OCI-LY3 (cell line): ENCODE measurements around the gene KRT79.

Experiments
- H2AFZ ChIP-seq: fragments of 200-600, 300-600 bp; shearing (Covaris generic); 2 replicates; pipeline ENCODE4 v1.6.0; 2014; ENCODE audit warnings: antibody characterized with exemption, low read depth, low read length
- H3K27ac ChIP-seq: fragments of 200-600, 300-600 bp; sonication (generic); 2 replicates; pipeline ENCODE4 v1.5.1; 2014; ENCODE audit warnings: mild to moderate bottlenecking, low read length, moderate library complexity, mixed read lengths
- H3K27me3 ChIP-seq: fragments of 200-600, 300-600 bp; sonication (generic); 2 replicates; pipeline ENCODE4 v1.6.1; 2014; ENCODE audit warnings: low read depth, low read length, mixed read lengths
- H3K36me3 ChIP-seq: fragments of 200-600, 300-600 bp; sonication (generic); replicated peaks from 2 replicates; pipeline ENCODE3; 2014; ENCODE audit warnings: low read depth, low read length, mixed read lengths
- H3K4me1 ChIP-seq: fragments of 300-600, 200-600 bp; sonication (generic); 2 replicates; pipeline ENCODE4 v1.6.1; 2014; ENCODE audit warnings: low read length, mixed read lengths
- H3K4me2 ChIP-seq: fragments of 200-600, 300-600 bp; sonication (generic); 2 replicates; pipeline ENCODE4 v1.6.1; 2014; ENCODE audit warnings: low read length, mixed read lengths
- H3K4me3 ChIP-seq: fragments of 300-600, 200-600 bp; sonication (generic); 2 replicates; pipeline ENCODE4 v1.5.1; 2014; ENCODE audit warnings: antibody characterized with exemption, mild to moderate bottlenecking, low read length, moderate library complexity
- H3K79me2 ChIP-seq: fragments of 300-600, 200-600 bp; shearing (Covaris generic); 2 replicates; pipeline ENCODE4 v1.6.1; 2014; ENCODE audit warnings: mild to moderate bottlenecking, low read length, mixed read lengths
- H3K9ac ChIP-seq: fragments of 300-600, 200-600 bp; shearing (Covaris generic); 2 replicates; pipeline ENCODE4 v1.6.0; 2014; ENCODE audit warnings: mild to moderate bottlenecking, low read length, moderate library complexity
- H3K9me3 ChIP-seq: fragments of 200-600, 300-600 bp; shearing (Covaris generic); 2 replicates; pipeline ENCODE4 v1.6.1; 2014; ENCODE audit warnings: low read length, mixed read lengths; ENCODE audit not compliant: insufficient read depth
- H4K20me1 ChIP-seq: fragments of 200-600, 300-600 bp; sonication (generic); 2 replicates; pipeline ENCODE4 v1.6.1; 2016; ENCODE audit warnings: low read length, mixed read lengths; ENCODE audit not compliant: insufficient read depth
- EZH2phosphoT487 ChIP-seq: fragments of 200-600 bp; shearing (Covaris generic); IDR thresholded peaks from 2 replicates; pipeline ENCODE4 v1.6.1; 2018; ENCODE audit warnings: antibody characterized with exemption, mixed run types, low read depth
- TF ChIP-seq, protein P1 (sequence below): fragments of 200-600, 300-600 bp; sonication (generic); IDR thresholded peaks from 2 replicates; pipeline ENCODE4 v1.5.1; 2014; ENCODE audit warnings: antibody characterized with exemption, low read length, low read depth

The KRT79 gene

DNA sequence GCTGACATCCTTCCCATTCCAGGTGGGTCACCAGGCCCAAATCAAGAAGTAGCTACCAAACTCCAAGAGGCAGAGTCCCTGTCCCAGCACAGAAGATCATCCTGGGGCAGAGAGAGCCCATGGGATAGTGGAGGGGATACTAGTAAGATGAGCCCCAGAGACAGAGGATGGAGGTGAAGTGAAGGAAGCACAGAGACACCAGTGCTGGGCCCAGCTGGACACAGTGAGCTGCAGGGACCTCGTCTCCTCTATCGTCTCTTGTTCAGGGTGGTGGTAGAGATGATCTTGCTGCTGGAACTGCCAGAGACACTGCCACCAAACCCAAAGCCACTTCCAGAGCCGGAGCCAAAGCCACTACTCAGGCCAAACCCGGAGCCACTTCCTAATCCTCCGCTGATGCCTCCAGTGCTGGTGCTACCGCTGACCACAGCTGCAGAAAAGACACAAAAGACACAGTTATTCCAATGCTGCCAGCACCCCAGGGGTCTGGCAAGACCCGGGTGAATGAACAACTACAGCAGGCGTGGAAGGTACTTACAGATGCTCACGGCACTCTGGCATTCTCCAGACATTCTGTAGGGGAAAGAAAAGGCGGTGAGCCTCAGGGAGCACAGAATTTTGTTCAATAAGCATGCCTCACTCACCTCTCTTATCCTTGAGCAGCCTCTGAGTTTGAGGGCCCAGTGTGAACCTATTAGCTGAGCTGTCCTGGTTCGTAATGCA is 27.1 kb downstream of the KRT79 start:
- H3K4me2 ChIP-seq, result no peak overlapping the region
- no peaks in the 10 kb centered on the region for H3K36me3 ChIP-seq
- no peaks in the 10 kb centered on the region for H3K79me2 ChIP-seq
- TF ChIP-seq, protein P1, sequence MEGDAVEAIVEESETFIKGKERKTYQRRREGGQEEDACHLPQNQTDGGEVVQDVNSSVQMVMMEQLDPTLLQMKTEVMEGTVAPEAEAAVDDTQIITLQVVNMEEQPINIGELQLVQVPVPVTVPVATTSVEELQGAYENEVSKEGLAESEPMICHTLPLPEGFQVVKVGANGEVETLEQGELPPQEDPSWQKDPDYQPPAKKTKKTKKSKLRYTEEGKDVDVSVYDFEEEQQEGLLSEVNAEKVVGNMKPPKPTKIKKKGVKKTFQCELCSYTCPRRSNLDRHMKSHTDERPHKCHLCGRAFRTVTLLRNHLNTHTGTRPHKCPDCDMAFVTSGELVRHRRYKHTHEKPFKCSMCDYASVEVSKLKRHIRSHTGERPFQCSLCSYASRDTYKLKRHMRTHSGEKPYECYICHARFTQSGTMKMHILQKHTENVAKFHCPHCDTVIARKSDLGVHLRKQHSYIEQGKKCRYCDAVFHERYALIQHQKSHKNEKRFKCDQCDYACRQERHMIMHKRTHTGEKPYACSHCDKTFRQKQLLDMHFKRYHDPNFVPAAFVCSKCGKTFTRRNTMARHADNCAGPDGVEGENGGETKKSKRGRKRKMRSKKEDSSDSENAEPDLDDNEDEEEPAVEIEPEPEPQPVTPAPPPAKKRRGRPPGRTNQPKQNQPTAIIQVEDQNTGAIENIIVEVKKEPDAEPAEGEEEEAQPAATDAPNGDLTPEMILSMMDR, result no peak
- TF ChIP-seq EZH2phosphoT487, result no peak
- H3K9me3 ChIP-seq, result no peaks in the 10 kb centered on the region
- H3K27me3 ChIP-seq, result peaks cover 22% of the 10 kb centered on the region; the same call in 1 of the 2 replicates
- H3K4me3 ChIP-seq, result no peak overlapping the region
- H3K9ac ChIP-seq, result no peak overlapping the region
- no peak overlapping the region for H3K27ac ChIP-seq
- H4K20me1 ChIP-seq, result no peaks in the 10 kb centered on the region
- H2AFZ ChIP-seq, result no peak overlapping the region
- H3K4me1 ChIP-seq, result no peaks in the 10 kb centered on the region

DNA sequence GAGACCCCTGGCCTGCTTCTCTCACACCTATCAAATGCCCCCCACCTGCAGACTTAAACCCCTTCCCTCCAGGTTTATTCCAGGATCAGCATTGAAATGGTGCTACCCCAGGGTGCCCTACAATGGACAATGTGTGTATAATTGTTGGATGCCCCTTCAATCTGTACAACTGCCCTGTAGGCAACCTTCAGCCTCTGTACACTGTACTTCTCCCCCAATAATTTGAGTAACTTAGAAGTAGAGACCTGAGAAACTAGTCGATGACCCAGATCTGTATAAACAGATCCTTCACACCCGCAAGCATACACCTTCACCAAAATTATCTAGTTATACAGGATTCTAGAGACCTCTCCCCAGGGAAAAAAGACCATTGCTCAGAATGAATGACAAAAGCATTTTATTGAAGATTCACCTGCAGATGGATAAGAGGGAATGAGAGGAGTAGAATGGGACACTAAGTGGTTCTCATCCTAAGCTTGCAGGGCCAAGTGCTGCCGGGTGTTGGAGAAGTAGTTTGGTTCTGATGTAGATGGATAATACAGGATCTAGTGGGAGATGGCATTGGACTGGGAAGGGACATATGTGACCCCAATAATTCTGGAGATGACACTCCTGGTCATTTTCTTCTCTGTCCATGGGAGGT is 27.8 kb downstream of the KRT79 start:
- no peaks in the 10 kb centered on the region for H3K4me1 ChIP-seq
- H3K9ac ChIP-seq, result no peak overlapping the region
- H3K4me2 ChIP-seq, result no peak overlapping the region
- H2AFZ ChIP-seq, result no peak overlapping the region
- no peak for TF ChIP-seq EZH2phosphoT487
- TF ChIP-seq, protein P1, result no peak
- no peaks in the 10 kb centered on the region for H3K36me3 ChIP-seq
- no peaks in the 10 kb centered on the region for H3K9me3 ChIP-seq
- H3K4me3 ChIP-seq, result no peak overlapping the region
- H4K20me1 ChIP-seq, result no peaks in the 10 kb centered on the region
- H3K27ac ChIP-seq, result no peak overlapping the region
- H3K79me2 ChIP-seq, result no peaks in the 10 kb centered on the region
- H3K27me3 ChIP-seq, result peaks cover 22% of the 10 kb centered on the region; the same call in 1 of the 2 replicates

DNA sequence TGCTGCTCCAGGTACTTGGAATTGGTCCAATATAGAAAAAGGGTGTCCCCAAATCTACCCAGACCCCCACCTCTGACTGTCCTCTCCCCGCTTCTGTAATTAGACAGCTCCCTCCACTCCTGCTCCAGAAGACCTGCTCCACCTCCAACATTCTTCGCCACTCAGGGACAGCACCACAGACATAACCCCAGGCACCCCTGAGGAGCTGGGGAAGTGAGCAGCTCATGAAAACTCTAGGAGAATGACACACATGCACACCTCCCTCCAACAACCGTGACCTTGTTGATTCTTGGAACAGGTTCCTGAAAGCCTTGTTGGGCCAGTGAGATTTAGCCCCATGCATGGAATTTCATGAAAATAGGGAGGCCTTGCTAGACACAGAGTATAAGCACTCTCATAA is 28.4 kb downstream of the KRT79 start:
- H3K79me2 ChIP-seq, result no peaks in the 10 kb centered on the region
- H2AFZ ChIP-seq, result no peak overlapping the region
- no peak overlapping the region for H3K27ac ChIP-seq
- H3K27me3 ChIP-seq, result peaks cover 22% of the 10 kb centered on the region; the same call in 1 of the 2 replicates
- no peaks in the 10 kb centered on the region for H3K4me1 ChIP-seq
- H3K4me3 ChIP-seq, result no peak overlapping the region
- no peak overlapping the region for H3K4me2 ChIP-seq
- no peaks in the 10 kb centered on the region for H3K36me3 ChIP-seq
- no peaks in the 10 kb centered on the region for H4K20me1 ChIP-seq
- no peaks in the 10 kb centered on the region for H3K9me3 ChIP-seq
- no peak overlapping the region for H3K9ac ChIP-seq
- TF ChIP-seq, protein P1, result no peak
- no peak for TF ChIP-seq EZH2phosphoT487

DNA sequence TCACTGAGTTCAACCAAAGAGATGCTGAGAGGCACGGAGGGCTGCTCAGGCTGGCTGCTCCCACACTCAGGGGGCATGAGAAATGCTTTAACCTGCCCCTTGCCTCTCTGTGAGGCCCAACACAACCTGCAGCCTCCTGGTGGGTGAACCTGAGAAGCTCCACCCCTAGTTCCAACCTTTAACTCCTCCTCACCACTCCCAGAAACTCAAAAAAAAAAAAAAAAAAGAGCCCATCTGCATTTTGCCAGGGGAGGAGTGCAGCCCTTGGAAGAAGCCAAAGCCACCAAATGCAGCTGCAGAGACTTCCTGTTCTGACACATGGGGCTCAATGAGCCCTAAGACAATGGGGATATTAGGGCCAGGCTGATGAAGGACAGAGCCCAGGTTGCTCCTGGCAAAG is 29.1 kb downstream of the KRT79 start:
- Histone ChIP-seq H3K4me2 (no peak overlapping the region), H3K9me3 (no peaks in the 10 kb centered on the region), H3K27ac (no peak overlapping the region), H4K20me1 (no peaks in the 10 kb centered on the region), H2AFZ (no peak overlapping the region), H3K4me1 (no peaks in the 10 kb centered on the region), H3K79me2 (no peaks in the 10 kb centered on the region), H3K4me3 (no peak overlapping the region), H3K27me3 (peaks cover 22% of the 10 kb centered on the region; the same call in 1 of the 2 replicates), H3K36me3 (no peaks in the 10 kb centered on the region), H3K9ac (no peak overlapping the region)
- TF ChIP-seq, protein P1, result no peak
- no peak for TF ChIP-seq EZH2phosphoT487
